Pons (tissue), 1 donor: Measurements from ENCODE around the gene SGK2.
"Not testable (repeated sequence)": the region's sequence is repeated elsewhere in the genome, so short reads cannot be mapped to it uniquely, and the experiment has no call there.

Experiments used
- DNase-seq: peaks from one replicate; pipeline ENCODE4 v3.0.0-alpha.2; 2016; ENCODE audit warnings: low spot score

SGK2 gene

DNA sequence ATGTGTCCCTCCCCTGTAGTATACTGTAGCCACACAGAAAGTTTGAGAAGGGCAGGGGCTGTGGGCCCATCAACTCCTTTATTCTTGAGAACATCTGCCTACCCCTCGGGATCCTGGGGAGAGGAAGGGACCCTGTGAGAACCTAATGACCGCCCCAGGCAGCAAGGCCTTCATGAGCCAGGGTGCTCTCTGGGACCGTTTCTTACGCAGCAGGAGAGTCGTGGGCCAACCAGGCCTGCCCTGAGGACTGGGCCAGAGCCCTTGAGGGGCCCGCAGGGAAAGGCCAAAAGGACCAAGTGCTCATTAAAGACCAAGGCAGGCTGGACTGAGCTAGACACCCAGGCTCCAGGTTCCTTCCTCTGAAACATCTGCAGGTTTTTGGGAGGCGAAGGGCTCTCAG is 5.2 kb downstream of the SGK2 start:
- DNase-seq: no peak

DNA sequence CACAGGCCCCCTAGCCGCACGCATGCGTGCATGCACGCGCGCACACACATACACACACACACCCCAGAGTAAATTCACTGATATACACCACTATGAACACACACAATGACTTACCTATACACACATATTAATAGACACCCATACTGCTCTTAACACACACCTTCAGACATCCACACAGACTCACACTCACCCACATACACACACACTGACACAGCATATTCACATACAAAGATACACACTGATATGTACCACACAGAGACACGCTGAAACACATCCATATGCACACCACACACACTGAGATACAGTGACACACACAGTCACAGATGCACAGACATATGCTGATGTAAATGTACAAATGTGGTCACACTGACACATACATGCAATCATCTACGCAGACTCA is 5.6 kb downstream of the SGK2 start:
- no peak for DNase-seq

DNA sequence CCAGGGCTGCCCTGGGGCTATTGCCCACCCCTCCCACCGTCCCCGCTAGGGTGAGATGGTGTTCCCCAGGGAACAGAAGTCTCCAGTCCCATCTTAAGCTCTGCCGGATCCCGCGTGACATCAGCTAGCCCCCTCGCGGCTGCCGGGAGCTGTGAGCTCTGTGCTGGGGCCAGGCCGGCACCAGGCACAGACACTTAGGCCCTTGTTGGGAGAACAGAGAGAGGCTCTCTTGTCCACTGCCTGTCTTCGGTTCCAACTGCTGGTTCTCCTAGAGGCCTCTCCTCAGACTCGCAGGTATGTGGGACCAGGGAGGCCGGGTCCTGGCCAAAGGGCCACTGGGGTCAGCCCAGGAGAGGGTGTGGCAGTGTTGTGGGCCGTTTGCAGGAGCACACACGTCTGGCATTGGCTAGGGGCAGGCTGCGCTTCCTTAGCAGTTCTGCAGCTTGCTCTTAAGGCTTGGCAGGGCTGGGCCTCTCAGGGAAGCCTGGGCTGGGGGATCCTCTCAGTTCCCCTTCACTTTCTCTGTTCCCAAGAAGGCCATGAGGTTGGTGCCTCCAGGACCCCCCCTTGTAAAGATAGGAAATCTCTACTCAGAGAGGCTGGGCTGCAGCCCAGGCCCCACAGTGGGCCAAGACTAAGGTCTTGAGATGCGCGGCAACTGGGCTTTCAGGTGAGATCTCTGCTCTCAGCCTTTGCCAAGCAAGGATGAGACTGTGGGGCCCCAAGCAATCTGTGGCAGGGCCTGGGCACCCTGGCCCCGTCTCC is 6.3 kb downstream of the SGK2 start:
- DNase-seq: peak; percentile 93

DNA sequence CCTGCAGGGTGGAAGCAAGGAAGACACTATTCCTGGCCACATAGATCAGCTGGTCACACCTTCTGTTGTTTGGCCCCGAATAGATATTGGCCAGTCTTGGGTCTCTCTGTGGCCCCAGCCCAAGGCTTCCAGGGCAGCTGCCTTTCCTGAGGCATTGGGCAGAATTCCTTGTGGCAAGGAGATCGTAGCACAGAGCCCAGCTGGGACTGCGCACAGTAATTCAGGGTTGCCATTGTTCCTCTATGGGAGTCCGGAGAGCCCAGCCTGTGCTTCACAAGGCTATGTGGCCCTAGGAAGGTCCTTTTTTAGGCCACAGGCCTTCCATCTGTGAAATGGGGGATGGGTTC is 6.9 kb downstream of the SGK2 start:
- peak; percentile 42 for DNase-seq

DNA sequence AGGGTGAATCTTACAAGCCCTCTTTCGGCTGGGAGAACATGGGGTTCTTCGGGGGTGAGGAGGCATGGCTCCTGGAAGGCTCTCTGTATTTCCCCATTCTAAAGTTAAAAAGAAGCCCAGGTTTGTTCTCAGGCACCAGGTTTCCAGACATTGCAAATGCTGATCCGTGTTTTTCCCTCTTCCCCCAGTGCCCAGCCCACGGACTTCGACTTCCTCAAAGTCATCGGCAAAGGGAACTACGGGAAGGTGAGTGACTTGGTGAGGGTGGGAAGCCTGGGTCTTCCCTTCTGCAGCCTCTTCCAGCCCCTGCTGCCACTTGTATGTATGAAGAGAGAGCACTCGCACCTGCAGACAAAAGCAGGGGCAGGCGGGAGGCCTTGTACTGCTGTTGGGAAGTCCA is 8.7 kb downstream of the SGK2 start:
- no peak for DNase-seq

DNA sequence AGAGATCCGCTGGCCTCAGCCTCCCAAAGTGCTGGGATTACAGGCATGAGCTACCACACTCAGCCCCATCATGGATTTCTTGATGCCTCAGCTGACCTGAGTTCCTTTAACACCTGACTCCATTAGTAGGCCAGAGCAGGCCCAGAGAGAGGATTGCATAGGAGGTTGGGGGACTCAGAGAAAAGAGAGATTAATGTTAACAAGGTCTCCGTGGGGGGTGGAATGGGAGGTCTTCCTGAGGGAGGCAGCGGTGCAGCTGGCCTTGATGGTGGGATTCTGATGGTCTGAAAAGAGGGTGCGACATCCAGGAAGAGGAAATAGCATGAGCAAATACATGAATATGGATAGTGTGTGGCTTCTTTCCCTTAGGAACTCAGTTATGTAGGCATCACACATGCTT is 9.9 kb downstream of the SGK2 start:
- no peak for DNase-seq

DNA sequence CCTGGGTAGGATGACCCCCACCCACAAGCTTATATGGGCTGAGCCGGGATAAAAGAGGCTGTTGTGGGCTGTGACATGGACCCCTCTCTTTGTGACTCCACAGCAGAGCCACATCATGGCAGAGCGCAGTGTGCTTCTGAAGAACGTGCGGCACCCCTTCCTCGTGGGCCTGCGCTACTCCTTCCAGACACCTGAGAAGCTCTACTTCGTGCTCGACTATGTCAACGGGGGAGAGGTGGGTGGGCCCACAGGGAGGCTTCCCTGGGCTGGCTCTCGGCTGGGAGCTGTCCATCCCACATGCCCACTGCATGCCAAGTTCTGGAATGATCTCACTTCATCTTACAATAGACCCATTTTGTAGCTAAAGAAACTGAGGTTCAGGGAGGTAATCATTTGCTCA is 10.5 kb downstream of the SGK2 start:
- DNase-seq: no peak

DNA sequence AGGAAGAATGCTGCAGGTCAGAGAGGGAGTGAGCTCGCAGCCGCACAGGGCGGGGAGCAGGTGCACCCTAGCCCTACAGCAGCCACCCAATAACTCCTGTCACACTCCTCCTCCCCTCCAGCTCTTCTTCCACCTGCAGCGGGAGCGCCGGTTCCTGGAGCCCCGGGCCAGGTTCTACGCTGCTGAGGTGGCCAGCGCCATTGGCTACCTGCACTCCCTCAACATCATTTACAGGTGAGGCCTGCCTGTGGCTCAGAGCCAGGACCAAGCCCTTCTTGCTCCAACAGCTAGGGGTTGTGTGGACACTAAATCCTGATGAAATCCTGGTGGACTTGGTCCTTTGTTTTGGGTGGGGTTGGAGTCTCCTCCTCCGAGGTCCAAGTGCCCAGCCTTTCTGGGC is 11.7 kb downstream of the SGK2 start:
- DNase-seq: no peak

DNA sequence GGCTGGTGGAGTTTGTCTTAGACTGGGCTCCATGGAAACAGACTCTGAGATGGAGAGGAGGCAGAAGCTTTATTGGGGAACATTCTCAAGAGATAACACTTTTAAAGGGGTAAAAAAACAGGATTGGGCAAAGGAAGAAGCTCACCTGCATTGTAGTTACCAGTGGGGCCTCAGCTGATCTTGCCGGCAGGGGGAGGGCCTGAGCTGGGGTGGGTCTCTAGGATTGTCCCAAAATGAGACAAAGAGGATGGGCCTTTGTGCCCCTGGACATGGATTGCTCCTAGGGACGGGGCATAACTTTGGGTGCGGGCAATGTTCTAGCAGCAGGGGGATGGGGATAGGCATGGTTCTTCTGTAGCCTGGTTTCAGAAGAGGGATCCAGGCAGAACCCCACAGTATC is 12.5 kb downstream of the SGK2 start:
- DNase-seq: no peak

DNA sequence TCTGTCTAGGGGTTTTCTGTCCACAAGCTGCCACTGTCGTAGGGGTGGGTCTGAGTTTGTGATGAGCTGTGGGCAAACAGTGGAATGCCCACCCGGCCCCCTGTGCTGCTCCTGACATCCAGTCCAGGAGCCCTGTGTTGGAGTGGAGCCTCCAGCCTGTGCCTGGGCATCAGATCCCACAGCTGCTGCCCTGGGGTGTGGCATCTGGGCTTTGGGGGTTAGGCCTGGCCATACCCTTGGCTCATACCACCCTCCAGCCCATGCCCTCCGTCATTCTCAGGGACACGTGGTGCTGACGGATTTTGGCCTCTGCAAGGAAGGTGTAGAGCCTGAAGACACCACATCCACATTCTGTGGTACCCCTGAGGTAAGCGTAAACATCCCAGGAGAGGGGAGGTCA is 12.9 kb downstream of the SGK2 start:
- no peak for DNase-seq

DNA sequence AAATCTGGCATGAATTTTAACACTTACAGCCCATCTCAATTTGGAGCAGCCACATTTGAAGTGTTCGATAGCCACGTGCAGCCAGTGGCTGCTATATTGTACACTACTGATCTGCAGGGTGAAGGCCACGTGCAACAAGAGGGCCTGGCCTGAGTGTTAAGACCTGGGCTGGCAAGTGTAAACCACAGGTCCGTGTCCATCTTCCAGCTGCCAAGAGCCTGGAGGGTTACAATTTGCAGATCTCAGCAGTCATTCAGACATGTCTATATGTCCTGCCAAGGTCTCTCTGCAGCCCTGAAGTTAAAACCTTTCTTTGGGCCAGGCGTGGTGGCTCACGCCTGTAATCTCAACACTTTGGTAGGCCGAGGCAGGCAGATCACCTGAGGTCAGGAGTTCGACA is 14.1 kb downstream of the SGK2 start:
- no peak for DNase-seq

DNA sequence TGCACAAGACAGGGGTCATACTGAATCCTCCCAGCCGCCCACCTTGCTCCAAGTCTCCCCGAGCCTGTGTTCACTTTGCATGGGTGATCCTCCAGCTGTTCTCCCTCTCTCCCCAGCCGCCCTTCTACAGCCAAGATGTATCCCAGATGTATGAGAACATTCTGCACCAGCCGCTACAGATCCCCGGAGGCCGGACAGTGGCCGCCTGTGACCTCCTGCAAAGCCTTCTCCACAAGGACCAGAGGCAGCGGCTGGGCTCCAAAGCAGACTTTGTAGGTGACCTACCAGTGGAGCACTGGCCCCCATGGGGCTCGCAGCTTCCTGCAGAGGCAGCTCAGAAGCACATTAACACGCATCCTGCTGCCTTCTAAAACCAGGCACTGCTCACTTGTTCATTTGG is 17.3 kb downstream of the SGK2 start:
- DNase-seq: no peak

DNA sequence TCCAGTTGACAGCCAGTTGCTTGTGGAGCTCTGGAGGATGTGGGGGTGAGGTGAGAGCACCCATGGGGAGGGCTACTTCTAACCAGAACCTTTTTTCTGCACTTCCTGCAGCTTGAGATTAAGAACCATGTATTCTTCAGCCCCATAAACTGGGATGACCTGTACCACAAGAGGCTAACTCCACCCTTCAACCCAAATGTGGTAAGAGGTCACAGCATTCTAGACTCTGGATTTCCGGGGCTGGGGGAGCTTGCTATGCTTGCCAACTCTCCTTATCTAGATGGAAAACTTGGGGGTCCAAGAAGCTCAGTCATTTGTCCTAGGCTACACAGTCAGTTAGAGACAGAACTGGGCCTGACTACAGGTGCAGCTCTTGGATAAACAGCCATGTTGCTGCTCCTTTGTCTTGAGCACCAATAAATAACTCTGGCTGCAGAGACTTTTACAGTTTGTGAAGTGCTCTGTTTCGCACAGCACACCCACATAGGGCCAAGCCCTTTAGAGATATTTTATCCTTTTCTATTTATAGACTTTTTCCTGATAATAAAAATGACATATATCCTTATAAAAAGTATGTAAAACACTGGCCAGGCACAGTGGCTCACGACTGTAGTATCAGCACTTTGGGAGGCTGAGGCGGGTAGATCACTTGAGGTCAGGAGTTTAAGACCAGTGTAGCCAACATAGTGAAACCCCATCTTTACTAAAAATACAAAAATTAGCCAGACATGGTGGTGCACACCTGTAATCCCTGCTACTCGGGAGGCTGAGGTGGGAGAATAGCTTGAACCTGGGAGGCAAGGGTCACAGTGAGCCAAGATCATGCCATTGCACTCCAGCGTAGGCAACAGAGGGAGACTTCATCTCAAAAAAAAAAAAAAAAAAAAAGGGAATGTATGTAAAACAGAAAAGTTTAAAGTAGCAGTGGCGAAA is 21.3 kb downstream of the SGK2 start:
- DNase-seq: no peak

DNA sequence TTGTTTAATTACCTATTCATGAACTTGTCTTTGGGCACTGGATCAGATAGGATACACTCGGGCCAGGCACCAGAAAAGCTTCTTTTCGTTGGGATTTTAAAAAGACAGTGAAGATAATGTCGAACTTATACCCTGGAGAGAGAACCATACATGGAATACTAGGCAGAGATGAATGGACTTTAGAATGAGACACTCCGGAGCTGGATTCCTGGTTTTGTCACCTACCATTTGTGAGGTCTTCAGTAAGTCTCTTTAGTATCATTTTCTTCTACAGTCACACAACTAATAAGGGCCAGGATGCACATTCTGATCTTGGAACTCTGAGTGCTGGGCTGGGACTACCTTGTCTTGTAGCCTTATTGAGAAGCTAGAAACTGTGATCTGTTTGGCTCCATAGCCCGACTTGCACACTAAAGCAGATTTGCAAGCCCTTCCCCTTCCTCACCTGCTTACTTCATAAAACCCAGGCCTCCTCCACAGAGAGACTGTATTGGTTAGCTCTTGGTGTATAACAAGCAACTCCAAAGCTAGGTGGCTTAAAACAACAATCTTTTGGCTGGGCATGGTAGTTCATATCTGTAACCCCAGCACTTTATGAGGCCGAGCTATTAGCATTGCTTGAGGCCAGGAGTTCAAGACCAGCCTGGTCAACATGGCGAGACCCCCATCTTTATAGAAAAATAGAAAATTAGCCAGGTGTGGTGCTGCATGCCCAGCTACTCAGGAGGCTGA is 24.5 kb downstream of the SGK2 start:
- no peak for DNase-seq

DNA sequence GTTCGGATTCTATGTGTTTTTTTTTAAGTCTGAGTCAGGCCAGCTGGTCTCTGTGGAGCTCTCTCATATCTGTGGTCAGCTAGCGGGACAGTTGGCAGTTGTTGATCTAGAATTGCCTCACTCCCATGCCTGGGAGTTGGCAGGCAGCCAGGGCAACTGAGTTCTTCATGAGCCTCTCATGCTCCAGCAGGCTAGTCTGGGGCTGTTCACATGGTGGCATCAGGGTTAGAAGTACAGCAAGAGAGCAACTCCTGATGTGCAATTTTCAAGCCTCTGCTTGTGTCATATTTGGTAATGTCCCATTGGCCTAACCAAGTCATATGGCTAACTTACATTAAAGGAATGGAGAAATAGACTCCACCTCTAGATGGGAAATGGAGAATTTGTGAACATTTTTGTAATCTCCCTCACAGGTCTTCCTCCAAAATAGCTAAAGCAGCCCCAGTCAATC is 25.2 kb downstream of the SGK2 start:
- DNase-seq: peak; percentile 91

DNA sequence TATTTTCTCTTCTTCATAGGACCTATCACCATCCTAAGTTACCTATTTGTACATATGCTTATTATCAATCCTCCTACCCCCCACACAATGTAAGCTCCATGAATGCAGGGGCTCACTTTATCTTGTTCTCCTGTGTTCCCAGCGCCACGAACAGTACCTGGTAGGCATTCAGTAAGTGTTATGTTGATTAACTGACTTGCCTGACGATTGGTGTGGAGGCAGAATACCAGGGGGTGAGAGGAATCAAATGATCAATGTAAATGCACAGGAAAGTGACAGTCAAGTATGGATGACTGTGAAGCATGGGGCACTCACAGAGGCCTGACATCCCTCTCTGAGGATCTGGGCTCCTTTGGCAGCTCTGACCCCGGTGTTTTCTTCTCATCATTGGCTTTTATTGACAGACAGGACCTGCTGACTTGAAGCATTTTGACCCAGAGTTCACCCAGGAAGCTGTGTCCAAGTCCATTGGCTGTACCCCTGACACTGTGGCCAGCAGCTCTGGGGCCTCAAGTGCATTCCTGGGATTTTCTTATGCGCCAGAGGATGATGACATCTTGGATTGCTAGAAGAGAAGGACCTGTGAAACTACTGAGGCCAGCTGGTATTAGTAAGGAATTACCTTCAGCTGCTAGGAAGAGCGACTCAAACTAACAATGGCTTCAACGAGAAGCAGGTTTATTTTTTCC is 25.8 kb downstream of the SGK2 start:
- no peak for DNase-seq

DNA sequence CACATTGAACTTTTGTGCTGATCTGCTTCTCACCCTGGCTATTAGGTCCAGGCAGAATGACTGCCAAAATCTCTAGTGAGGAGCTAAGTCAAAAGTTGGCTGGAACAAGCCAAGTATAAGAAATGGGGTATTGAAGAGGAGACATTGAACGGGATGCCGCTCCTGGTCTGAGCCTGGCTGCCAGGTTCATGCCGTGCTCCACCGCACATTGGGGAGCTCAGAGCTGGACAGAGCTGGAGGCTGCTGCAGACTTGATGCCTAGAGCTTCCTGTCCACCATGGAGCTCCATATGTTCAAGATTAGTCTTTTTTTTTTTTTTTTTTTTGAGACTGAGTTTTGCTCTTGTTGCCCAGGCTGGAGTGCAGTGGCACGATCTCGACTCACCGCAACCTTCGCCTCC is 27.8 kb downstream of the SGK2 start:
- DNase-seq: no peak

DNA sequence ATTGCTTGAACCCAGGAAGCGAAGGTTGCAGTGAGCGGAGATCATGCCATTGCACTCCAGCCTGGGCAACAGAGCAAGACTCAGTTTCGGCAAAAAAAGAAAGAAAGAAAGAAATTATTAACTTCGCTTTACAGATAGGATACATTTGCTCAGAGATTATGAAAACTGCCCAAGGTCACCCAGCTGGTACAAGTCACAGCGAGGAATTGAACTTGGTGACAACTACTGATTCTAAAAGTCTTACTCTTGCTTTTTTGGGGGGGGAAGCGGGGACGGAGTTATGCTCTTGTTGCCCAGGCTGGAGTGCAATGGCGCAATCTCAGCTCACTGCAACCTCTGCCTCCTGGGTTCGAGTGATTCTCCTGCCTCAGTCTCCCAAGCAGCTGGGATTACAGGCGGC is 29.7 kb downstream of the SGK2 start:
- not testable (repeated sequence) for DNase-seq

DNA sequence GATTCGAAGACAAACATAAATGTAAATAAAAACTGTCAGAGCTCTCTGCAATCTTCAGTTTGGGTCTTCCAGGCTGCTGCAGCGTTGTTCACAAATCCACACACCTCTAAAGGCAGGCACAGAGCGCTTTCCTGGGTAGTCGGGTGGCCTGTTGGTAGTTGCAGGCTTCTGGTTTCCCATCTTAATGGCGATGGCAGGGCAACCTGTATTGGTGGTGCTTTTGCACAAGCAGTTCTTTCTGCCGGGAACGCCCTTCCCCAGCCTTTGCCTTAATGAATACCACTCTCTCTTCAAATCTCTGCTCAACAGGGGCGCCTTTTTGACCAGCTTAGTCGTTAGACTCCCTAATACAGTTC is 31.2 kb downstream of the SGK2 start:
- no peak for DNase-seq

DNA sequence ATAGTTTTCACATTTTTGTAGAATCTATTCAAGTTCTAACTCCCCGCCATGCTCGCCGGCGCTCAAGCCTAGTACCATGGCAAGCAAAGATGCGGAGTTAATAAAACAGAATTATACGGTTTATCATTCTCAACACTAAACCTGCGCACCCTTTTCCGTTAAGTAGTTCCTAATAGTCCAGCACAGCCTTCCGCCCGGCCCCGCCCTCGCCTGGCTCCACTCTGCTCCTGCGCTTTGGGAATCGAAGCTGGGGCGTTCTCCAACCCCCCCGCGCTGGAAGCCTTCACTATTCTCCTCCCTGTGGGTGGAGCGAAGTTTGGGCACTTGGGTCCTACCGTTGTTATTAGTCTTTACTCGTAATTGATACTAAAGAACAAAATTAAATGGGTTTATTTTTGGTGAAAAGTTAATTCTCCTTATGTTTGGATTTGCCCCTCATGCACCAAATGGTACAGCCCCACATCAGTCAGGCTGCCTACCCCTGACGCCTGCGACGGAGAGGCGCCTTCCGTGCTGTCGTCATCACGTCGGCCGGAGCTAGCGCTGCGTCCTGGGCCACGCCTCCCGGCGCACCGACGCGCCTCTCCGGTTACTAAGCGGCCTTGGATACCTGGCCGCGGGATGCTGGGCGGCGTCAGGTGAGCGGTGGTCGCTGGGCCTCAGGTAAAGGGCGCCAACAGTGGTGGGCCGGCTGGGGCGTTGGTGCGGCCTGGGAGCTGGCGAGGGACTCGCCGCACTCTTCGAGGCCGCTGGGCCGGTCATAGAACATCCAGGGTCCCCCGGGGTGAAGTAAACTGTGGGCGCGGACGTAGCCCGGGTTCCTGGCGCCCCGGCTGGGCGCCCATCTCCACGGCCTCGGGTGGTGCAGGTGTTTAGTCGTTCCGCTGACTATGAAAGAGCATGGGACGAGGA is 31.8 kb downstream of the SGK2 start, which contains the start of gene IFT52:
Gene IFT52 (plus strand): TSS at position 546 of the 912 bp plus-strand sequence. CDS start 3,762 bp downstream, outside the sequence.
- DNase-seq: peak; percentile 94

DNA sequence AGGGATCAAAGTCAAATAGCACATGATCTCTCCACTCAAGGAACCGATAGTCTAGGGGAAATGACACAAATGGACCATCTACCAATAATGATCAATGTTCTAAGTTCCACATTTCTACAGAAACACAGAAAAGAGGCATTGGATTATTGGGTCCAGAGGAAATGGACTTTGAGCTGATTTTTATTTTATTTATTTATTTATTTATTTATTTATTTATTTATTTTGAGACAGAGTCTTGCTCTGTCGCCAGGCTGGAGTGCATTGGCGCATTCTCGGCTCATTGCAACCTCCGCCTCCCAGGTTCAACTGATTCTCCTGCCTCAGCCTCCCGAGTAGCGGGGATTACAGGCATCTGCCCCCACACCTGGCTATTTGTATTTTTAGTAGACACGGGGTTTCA is 43.1 kb downstream of the SGK2 start:
- DNase-seq: not testable (repeated sequence)
